ENCODE measurements around the gene KCTD17.

GRCh38 chr22:37062376-37062675, 10.8 kb downstream of the KCTD17 start:
- TF ChIP-seq CTCF (conservative IDR thresholded peaks at IDR 0.05 in 1 of 2, IDR thresholded peaks at IDR 0.05 in 1 of 2; ENCODE audit: low read depth in 1 of 2, low read length in 2 of 2) (no peak), EZH2 (IDR thresholded peaks at IDR 0.05; ENCODE audit: low read length, missing control alignments) (no peak)
